GM18858 (cell line): ENCODE results near the gene IGF2.
"Not testable (repeated sequence)": the region's sequence is repeated elsewhere in the genome, so short reads cannot be mapped to it uniquely, and the experiment has no call there.

Experiments
- ATAC-seq: cut with Tn5 transposase; IDR thresholded peaks from one replicate; pipeline ENCODE4 v1.9.1; 2021; ENCODE audit not compliant: unreplicated experiment

The IGF2 gene, protein sequence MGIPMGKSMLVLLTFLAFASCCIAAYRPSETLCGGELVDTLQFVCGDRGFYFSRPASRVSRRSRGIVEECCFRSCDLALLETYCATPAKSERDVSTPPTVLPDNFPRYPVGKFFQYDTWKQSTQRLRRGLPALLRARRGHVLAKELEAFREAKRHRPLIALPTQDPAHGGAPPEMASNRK

DNA sequence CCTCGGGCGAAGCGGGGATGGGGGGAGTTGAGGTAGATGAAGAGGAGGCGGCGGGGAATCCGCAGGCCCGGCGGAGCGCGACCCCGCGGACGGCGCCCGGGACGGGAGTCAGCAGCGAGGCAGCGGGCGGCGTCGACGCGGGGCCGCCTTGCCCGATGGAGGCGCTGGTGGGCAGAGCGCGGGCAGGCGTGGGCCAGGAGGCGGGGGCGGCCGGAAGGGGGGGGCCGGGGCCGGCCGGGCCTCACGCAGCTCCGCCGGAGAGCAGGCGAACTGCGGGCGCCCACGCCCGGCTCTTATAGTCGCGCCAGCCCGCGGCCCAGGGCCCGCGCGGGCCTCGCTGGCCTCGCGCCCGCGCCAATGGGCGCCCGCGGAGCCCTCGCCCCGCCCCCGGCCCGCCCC lies at the start of gene IGF2:
TSS of gene IGF2 (minus strand) at position 267 of the 399 bp plus-strand sequence. CDS start 3,866 bp downstream, outside the sequence.
- ATAC-seq, result no peak

GRCh38 chr11:2188745-2189144 lies 49.6 kb upstream of the IGF2 start:
- no peak for ATAC-seq

DNA sequence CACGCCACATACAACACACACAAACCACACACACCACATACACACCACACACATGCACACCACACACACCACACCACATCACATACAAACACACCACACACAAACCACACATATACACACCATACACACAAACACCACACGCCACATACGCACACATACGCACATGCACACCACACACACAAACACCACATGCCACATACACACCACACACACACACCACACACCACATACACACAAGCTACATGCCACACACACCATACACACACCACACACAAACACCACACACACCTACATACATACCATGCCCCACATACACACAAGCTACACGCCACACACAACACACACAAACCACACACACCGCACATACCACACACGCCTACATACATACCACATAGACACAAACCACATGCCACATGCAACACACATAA lies 48.1 kb upstream of the IGF2 start:
- no peak for ATAC-seq

DNA sequence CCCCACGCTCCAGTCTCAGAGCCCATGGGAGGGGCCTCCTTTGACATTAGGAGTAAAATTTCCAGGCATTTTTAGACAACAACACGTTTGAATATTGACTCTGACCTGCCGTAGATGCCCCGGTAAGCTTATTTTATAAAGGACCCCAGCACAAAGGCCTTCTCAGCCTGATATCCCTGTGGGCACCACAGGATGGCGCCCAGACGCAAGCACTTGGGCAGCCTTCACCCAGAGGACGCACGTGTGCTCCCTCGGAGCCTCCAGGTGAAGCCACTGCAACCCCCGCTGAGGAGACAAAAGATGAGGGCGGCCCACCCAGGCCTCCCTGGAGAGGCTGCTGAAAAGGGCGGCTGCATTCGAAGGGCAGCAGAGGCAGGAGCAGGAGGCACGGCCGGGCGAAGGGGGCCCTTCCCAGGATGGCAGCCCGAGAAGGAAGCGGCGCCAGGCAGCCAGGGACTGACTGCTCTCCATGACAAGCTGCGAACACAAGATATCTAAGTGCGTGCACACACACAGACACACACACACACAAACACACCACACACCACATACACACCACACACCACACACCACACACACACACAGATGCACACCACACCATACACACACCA lies 47.6 kb upstream of the IGF2 start:
- ATAC-seq, result no peak

DNA sequence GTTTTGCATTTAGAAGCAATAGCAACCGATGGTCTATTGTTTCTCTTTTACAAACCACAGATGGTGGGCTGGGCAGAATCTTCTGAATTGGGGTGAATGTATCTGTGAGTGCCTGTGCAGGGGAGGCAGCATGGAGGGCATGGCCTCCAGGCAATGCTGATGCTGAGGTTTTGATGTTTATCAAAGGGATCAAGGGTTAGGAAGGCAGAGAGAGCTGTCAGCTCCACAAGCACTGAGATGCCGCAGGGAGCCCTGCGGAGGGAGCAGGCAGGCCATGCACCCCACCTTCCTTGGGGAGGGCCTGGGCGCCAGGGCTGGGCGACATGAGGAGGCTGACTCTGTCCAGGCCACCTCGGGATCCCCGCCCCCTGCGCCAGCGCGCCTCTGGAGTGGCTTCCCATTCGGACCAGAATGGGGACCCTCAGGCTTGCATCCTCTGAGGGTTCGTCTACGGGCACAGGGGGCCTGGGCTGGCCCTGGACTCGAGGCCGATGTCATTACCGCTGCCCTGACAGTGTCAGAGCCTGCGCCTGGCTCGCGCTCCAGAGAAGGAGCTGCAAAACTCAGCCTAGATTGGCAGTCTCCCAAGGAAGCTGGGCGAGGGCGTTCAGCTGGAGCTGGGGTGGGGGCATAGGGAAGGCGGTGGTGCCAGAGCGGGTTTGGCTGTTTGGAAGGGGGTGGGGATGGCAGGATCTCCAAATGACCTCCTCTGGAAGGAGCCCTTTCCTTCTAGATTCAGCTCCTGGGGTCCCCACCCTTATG lies 46.3 kb upstream of the IGF2 start:
- ATAC-seq, result no peak

DNA sequence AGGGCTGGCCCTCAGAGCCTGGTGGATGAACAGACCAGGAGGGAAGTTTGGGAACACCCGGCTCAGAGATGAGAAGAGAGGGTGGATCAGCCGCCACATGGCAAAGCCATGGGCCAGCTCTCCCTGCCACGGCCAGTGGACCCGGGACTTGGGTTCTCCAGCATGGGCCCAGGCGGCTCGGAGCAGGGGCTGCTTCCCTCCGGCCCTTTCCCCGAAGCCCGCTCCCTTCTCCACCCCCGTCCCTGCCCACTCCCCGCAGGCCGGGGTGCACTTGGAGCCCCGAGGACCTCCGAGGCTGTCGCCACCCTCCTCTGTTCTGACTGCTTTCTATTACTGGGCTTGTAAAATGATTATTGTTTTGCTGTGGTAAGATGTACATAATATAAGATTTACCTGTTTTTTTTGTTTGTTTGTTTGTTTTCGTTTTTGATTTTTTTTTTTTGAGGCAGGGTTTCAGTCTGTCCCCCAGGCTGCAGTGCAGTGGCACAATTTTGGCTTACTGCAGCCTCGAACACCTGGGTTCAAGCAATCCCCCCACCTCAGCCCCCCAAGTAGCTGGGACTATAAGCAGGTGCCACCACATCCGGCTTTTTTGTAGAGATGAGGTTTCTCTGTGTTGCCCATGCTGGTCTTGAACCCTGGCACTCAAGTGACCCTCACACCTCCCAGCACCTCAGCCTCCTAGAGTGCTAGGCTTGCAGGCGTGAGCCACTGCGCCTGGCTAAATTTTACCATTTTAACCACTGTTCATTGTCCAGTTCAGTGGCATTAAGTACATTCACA lies 43.7 kb upstream of the IGF2 start:
- no peak for ATAC-seq

GRCh38 chr11:2182075-2182474 lies 42.9 kb upstream of the IGF2 start:
- no peak for ATAC-seq

DNA sequence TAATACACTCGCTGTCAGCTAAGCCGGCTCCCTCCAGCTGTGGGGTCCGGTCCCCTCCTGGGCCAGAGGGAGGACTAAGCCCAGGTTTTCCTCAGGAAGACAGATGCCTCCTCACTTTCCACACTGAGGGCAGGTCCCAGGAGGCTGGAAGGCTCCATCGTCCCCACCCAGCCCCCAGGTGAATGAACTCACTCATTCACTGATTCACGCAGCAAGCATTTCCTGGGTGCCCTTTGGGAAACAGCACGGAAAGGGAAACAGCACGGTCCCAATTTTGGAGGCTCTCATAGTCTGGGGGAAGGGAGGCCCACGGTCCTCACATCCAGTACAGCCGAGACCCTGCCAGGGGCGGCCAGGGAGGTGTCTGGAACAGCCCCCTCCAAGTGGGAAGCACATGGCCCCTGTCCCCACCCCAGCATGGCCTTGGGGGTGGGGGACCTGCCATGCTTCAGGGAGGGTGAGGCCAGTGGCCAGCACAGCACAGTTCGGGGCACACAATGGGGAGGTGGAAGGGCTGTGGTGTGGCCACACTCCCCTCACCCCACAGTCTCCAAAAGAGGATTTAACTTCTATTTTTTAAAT lies 41.7 kb upstream of the IGF2 start:
- ATAC-seq, result no peak

DNA sequence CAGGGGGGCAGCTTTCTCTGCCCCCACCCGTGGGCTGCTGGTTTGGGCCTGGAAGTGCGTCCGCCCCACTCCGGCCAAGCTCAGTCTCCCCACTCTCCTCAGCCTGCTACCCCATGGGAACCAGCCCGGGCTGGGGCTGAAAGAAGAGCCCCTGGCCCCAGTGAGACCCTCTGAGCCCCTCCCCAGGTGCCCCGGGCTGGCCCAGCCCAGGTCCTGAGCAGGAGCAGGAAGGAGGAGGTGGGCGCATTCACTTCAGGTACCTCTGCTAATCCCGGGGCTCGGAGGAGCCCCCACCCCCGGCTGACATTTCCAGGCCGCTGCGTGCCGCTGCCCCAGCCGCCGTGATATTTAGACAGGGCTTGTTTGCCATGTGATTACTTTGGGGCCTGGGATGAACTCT lies 41.2 kb upstream of the IGF2 start:
- no peak for ATAC-seq

DNA sequence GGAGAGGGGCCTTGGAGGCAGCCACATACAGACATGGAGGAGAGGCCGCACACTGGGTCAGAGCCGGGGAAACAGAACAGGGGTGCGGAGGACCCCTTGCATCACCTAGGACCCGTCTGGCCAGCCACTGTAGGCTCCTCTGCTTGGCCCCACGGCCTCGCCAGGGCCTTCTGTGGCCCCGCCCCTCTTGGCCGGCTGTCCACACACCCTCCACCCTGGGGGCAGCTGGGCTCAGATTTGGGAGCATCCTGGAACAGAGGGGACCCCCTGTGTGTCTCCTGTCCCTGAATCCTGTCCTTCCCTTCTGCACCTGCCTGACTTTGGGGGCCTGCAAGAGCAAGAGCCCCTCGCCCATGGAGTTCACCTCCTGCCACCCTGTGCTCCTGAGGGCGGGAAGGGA lies 40.3 kb upstream of the IGF2 start:
- ATAC-seq, result no peak

- no peak for ATAC-seq
These were observed 39.8 kb upstream of the IGF2 start for GRCh38 chr11:2178906-2179494.

GRCh38 chr11:2178055-2178773 lies 39.0 kb upstream of the IGF2 start:
- ATAC-seq, result not testable (repeated sequence)

- ATAC-seq, result no peak
These were observed 37.9 kb upstream of the IGF2 start for GRCh38 chr11:2177076-2177475.

DNA sequence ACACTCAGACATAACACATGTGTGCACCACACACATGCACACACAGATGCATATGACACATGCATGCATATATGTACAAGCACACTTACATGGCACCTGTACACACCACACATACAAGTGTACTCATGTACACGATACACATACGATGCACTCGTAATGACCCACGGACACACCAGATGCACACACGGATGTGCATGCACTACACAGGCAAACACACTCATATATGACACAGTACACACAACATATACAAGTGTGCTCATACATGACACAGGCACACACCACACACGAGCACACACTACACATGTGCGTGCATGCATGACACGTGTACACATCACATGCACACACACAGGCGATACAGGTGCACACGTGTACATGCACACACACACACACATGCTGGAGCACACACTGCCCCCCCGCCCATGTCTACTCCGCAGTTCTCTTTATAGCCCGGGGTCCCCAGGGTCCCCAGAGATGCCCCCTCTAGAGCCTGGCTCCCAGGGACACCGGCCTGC lies 37.3 kb upstream of the IGF2 start:
- ATAC-seq, result no peak

- no peak for ATAC-seq
These were observed 36.5 kb upstream of the IGF2 start for GRCh38 chr11:2175659-2176058.

- ATAC-seq, result no peak
These were observed 35.2 kb upstream of the IGF2 start for GRCh38 chr11:2174361-2174760.

DNA sequence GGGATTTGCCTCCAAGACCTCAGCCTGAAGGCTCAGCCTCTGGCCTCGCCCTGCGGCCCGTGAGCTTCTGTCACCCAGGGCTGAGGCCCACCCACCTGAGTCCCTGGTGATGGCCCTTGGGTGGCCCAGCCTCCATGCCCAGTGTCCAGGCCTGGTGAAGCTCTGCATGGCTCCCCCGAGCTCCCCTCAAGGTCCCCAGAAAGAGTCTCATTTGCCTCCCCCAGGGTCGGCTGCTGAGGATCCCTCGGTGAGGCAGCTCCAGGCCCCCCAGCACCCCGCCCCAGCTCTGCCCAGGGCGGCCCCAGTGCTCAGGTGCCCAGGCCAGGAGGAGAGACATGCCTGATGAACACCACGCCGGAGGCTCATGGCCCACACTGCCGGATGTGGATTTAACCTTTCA lies 34.6 kb upstream of the IGF2 start:
- no peak for ATAC-seq

DNA sequence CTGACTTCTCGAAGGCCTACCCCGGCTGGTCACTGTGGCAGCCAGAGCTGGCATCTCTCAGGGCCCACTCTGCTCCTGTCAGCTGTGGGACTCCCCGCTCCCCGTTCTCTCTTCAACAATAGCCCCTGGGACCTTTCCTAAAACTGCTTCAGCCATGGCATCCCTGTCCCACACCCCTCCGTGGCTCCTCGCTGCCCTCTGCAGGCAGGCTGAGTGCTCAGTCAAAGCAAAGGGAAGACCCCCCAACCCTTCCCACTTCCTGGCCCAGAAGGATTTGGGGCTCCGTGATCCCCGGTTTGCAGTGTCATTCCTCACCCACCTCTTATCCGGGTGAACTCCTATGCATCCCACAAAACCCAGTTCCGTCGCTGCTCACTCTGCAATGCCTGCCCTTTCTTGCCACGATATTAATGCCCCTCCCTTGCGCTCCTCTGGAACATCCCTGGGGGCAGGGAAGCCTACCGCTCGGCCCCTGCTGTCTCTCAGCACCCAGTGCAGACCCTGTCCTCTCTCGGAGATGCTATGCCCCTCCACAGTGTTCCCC lies 34.0 kb upstream of the IGF2 start:
- no peak for ATAC-seq

DNA sequence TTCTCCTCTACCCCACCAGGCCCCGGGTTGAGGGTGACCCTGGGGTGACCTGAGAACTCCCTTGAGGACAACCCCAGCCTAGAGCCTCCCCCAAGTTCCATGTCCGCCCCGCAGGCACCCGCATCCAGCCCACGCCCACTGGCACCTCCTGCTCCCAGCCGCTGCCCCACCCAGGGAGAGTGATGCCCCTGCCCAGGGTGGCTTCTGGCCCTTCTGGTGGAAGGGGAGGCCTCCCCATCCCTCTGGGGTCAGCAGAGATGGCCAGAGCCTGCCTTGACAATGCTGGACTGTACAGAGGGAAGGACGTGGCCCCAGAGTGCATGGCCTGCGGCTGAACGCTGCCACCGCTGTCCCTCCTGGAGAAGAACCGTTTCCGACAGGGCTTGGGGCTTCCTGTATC lies 33.5 kb upstream of the IGF2 start:
- no peak for ATAC-seq

DNA sequence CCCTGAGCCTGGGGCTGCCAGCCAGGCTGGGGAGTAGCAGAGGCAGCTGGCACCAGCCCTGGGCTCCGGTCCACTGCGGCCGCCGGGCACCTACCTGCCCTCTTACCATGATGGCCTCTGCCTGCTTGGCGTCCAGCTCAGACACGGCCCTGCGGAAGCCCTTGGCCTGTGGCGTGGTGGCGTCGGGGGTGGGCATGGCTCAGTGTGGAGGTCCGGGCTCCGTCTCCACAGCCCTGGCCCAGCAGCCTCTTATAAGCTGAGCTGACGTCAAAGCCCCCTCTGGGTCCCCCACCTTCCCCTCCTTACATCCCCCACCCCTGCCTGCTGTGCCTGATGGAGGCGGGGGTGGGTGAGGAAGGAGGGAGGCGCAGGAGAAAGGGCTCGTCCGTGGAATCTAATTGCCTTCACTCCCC lies 32.4 kb upstream of the IGF2 start, which contains the start of gene TH:
TSS of gene TH (minus strand) at position 225 of the 413 bp plus-strand sequence. CDS start at position 196, 29 bp downstream.
- no peak for ATAC-seq
